MCF 10A (cell line): ENCODE results near the gene TESPA1. TPM values are rescaled to one million over a fixed set of nuclear protein-coding genes. Genes with fewer than 3 reads are reported as not detected.

Experiments used
- BruUV-seq: library from RNA; stranded (reverse); fragments of 400-500 nt; replicated peaks from 2 replicates; lab custom pipeline; 2021; lab: Mats Ljungman, UMichigan
- CTCF ChIA-PET: fragments of 300-600 bp; sonication (Branson Sonifier 250); formaldehyde crosslinking; extraction: SDS; loops from one replicate; lab custom pipeline; 2021; ENCODE audit warnings: antibody characterized with exemption, inconsistent platforms; lab: Yijun Ruan, JAX
- POLR2A ChIA-PET: fragments of 300-600, 350-650 bp; sonication (Branson Sonifier 250); formaldehyde crosslinking; extraction: SDS; loops from one replicate; lab custom pipeline; 2020; ENCODE audit warnings: antibody characterized with exemption, inconsistent platforms; lab: Yijun Ruan, JAX
- DNase-seq: peaks from one replicate; pipeline ENCODE4 v3.0.0-alpha.2; 2018; ENCODE audit not compliant: unreplicated experiment
- H3K27ac Mint-ChIP-seq: one replicate; pipeline ENCODE4 v1.8.0; 2022; ENCODE audit warnings: mild to moderate bottlenecking, low read depth, mixed read lengths; ENCODE audit not compliant: unreplicated experiment
- H3K27me3 Mint-ChIP-seq: one replicate; pipeline ENCODE4 v1.8.0; 2022; ENCODE audit warnings: mixed read lengths; ENCODE audit not compliant: insufficient read depth, unreplicated experiment
- H3K36me3 Mint-ChIP-seq: one replicate; pipeline ENCODE4 v1.8.0; 2022; ENCODE audit warnings: mild to moderate bottlenecking, moderate library complexity, mixed read lengths; ENCODE audit not compliant: insufficient read depth, unreplicated experiment
- H3K4me1 Mint-ChIP-seq: one replicate; pipeline ENCODE4 v1.8.0; 2022; ENCODE audit warnings: mixed read lengths; ENCODE audit not compliant: insufficient read depth, unreplicated experiment
- H3K4me3 Mint-ChIP-seq: one replicate; pipeline ENCODE4 v1.8.0; 2022; ENCODE audit warnings: mild to moderate bottlenecking, moderate library complexity, mixed read lengths; ENCODE audit not compliant: unreplicated experiment
- H3K9me3 Mint-ChIP-seq: one replicate; pipeline ENCODE4 v1.8.0; 2022; ENCODE audit warnings: mixed read lengths; ENCODE audit not compliant: unreplicated experiment
- intact Hi-C: fragments of 100-400 bp; cut with micrococcal nuclease; formaldehyde crosslinking; loops from 2 replicates; pipeline ENCODE4 v1.14.1; 2022
- total RNA-seq: library from RNA; stranded (reverse); gene quantifications from 2 replicates; pipeline ENCODE4 v1.2.3, GENCODE V29; 2022
- TF ChIP-seq, protein P1 (sequence below): fragments of 200-600 bp; IDR thresholded peaks from one replicate; pipeline ENCODE4 v1.8.0; 2022; ENCODE audit warnings: antibody characterized with exemption, mild to moderate bottlenecking; ENCODE audit not compliant: unreplicated experiment

The TESPA1 gene
- total RNA-seq, 1 experiment from 2014 or later = not detected

DNA sequence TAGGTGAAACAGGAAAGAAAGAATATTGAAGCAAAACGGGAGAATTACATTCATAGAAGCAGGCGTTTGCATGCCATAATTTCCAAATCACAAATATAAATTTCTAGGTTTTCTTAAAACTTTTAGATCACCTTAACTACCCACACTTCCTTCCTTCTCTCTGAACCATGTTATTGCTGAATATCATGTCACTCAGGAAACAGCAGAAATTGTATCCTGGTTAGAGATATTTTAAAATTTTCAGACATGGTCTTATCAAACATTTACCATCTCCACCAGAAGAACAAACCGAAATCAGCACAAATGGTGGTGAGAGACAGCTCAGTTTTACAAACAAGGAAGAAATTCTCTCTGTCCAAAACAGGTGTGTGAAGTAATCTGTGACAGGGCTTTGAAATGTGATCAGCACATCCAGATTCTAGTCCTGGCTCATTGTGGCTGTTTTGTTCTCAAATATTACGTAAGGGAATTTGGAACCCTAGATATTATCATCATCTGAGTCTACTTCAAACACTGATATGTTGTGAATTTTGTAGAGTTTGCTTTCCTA is 16.3 kb downstream of the TESPA1 start:
- ChIA-PET CTCF (interaction anchor here (0.5 to 5.7 kb wide), 9 partner anchors 10 to 566 kb away, joined by 3 to 41 read pairs (median 4); partner anchors contain the start of gene MUCL1), POLR2A (no interaction called here)
- Mint-ChIP-seq H3K27ac (no peak overlapping the region), H3K27me3 (peaks cover 78% of the 10 kb centered on the region), H3K36me3 (no peaks in the 10 kb centered on the region), H3K9me3 (no peaks in the 10 kb centered on the region), H3K4me3 (no peak overlapping the region), H3K4me1 (no peaks in the 10 kb centered on the region)
- TF ChIP-seq, protein P1, sequence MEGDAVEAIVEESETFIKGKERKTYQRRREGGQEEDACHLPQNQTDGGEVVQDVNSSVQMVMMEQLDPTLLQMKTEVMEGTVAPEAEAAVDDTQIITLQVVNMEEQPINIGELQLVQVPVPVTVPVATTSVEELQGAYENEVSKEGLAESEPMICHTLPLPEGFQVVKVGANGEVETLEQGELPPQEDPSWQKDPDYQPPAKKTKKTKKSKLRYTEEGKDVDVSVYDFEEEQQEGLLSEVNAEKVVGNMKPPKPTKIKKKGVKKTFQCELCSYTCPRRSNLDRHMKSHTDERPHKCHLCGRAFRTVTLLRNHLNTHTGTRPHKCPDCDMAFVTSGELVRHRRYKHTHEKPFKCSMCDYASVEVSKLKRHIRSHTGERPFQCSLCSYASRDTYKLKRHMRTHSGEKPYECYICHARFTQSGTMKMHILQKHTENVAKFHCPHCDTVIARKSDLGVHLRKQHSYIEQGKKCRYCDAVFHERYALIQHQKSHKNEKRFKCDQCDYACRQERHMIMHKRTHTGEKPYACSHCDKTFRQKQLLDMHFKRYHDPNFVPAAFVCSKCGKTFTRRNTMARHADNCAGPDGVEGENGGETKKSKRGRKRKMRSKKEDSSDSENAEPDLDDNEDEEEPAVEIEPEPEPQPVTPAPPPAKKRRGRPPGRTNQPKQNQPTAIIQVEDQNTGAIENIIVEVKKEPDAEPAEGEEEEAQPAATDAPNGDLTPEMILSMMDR = no peak
- BruUV-seq = no TSS peak
- intact Hi-C loops = no loop called here
- no peak for DNase-seq

DNA sequence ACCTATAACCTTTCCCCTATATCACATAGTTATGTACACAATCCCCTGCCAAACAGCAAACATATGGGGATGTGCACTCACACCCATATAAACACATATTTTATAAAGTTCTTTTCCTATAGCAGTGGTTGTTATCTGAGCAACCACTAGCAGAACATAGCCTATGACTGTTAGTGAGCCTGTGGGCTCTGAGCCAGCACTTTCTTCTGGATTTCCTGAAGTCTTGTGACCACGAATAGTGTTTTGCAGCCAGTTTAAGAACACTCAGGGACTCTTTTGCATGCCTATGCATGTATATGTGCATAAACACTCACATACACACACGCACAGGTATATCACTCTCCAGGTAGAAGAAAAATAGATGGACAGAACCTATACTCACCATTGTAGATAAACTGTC is 17.1 kb downstream of the TESPA1 start:
- no TSS peak for BruUV-seq
- TF ChIP-seq, protein P1 = no peak
- Mint-ChIP-seq H3K4me1 (no peaks in the 10 kb centered on the region), H3K27me3 (peaks cover 78% of the 10 kb centered on the region), H3K9me3 (no peaks in the 10 kb centered on the region), H3K4me3 (no peak overlapping the region), H3K36me3 (no peaks in the 10 kb centered on the region), H3K27ac (no peak overlapping the region)
- DNase-seq = peak; percentile 25
- intact Hi-C loops = no loop called here
- ChIA-PET CTCF (interaction anchor here (0.6 to 5.7 kb wide), 3 partner anchors 10 to 245 kb away, joined by 3 to 41 read pairs (median 4); partner anchors contain the start of gene MUCL1), POLR2A (no interaction called here)

- no TSS peak for BruUV-seq
- no peak overlapping the region for H3K4me3 Mint-ChIP-seq
- CTCF ChIA-PET = interaction anchor here (0.6 to 7.0 kb wide), 13 partner anchors 25 to 370 kb away, joined by 3 to 116 read pairs (median 4); partner anchors contain the start of gene MUCL1
- peaks cover 78% of the 10 kb centered on the region for H3K27me3 Mint-ChIP-seq
- H3K27ac Mint-ChIP-seq = no peak overlapping the region
- no peak for DNase-seq
- TF ChIP-seq, protein P1 = no peak
- no peaks in the 10 kb centered on the region for H3K36me3 Mint-ChIP-seq
- intact Hi-C loops = no loop called here
- H3K9me3 Mint-ChIP-seq = no peaks in the 10 kb centered on the region
- H3K4me1 Mint-ChIP-seq = no peaks in the 10 kb centered on the region
- POLR2A ChIA-PET = no interaction called here
Observed at GRCh38 chr12:54961190-54961589, 23.4 kb downstream of the TESPA1 start.

DNA sequence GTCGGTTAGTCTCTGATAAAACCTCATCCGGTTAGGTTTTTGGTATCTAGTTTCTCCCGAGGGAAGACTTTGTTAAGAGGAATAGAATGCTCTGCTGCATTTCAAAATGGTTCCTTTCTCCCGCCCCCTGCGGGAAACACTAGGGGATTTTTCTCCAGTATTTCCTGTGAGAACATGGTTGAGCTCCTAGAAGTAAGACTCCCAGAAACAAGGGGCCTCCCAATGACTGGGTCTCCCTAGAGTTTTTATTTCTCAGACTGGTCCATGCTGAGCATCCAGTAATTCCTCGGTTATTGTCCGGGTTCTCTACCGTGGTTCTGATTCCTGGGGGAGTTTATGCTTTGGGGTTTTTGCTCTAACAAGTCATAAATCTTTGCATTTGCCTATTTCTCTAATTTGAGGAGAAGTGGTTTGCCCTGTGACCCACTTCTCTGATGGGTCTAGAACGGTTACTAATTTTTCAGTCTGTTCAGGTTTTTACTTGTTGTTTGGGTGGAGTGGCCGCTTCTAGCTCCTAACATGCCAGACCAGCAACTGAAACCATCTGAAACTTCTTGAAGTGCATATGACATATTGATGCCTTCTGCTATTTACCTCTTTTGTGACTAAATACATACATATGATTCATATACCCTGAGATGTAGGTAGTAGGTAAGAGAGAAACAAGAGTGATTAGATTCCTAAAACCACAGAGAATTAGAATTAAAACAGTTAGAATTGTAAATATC is 25.1 kb downstream of the TESPA1 start:
- Mint-ChIP-seq H3K4me1 (no peaks in the 10 kb centered on the region), H3K36me3 (no peaks in the 10 kb centered on the region), H3K4me3 (no peak overlapping the region), H3K9me3 (no peaks in the 10 kb centered on the region), H3K27me3 (peaks cover 61% of the 10 kb centered on the region), H3K27ac (no peak overlapping the region)
- TF ChIP-seq, protein P1 = no peak
- BruUV-seq = no TSS peak
- no peak for DNase-seq
- intact Hi-C loops = no loop called here
- CTCF ChIA-PET = interaction anchor here (1.0 to 7.0 kb wide), 12 partner anchors 9 to 366 kb away, joined by 3 to 116 read pairs (median 10); partner anchors contain the start of gene MUCL1
- POLR2A ChIA-PET = no interaction called here
